ENCODE data around the gene CDC37L1.
"Not testable (repeated sequence)": the region's sequence is repeated elsewhere in the genome, so short reads cannot be mapped to it uniquely, and the experiment has no call there.

The CDC37L1 gene

DNA sequence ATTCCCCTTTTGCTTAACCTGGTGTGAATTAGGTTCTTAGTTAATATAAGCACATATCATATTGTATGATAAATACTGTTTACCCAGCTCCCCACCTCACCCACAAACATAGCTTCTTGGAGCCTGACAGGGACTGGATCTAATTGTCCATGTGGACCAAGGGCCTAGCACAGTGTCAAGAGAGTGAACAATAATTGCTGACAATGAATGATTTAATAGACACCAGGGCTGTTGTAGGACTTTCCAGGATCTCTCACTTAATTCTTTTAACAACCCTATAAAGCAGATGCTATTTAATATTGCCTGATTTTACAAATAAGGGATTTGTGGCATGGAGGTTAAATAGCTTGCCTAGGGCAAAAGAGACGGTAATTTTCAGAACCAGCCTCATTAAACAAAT, 36.8 kb downstream of the CDC37L1 start:
- DNase-seq: no peak

DNA sequence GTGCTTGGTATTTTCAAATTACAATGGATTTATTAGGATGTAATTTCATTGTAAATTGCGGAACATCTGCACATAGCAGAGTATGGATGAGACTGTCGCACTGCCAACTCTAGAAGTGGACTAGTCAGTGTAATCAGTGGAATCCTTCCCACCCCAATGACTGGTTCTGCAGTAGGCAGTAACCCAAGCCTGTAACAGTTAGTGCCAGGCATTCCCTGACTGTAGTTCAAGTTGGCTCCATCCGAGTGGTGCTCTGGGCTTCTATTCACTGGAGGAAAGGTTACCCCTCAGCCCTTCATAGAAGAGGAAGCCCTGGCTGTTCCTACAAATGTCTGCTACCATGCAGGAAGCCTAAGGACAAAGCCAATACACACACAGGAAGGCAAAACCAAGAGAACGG, 38.4 kb downstream of the CDC37L1 start:
- no peak for DNase-seq

DNA sequence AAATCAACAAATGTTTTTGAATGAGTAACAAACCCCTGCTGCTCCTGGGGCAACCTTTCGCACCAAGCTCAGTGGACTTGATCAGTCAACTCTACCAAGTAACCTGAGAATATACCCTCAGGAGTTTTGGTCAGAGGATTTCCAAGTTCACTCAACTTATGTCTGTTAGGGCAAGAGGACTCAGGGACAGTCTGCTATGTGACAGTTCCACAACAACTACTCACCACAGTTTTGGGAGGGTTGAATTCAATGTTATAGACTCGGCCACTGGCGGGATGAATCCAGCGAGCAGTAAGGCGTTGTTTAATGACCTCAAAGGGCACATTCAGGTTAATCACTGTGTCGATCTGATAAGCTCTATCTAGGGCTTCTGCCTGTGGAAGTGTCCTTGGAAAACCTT, 39.5 kb downstream of the CDC37L1 start:
- DNase-seq: no peak

DNA sequence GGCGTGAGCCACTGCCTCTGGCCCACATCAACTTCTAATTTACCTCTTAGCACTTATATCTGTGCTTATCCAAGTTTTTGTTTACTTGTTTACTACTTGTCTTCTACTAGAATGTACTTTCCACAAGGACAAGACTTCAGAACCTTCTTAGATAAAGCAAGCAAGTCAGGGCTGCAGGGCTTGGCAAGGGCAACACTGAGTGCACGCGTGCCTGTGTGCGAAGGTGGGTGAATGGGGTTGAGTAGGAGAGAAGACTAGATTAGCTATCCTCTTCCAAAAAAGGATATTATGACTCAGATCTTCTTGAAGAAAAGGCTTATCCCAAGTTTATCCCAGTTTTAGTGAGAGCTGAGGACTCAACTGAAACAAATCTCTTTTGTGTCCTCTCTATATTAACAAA, 42.4 kb downstream of the CDC37L1 start:
- no peak for DNase-seq

DNA sequence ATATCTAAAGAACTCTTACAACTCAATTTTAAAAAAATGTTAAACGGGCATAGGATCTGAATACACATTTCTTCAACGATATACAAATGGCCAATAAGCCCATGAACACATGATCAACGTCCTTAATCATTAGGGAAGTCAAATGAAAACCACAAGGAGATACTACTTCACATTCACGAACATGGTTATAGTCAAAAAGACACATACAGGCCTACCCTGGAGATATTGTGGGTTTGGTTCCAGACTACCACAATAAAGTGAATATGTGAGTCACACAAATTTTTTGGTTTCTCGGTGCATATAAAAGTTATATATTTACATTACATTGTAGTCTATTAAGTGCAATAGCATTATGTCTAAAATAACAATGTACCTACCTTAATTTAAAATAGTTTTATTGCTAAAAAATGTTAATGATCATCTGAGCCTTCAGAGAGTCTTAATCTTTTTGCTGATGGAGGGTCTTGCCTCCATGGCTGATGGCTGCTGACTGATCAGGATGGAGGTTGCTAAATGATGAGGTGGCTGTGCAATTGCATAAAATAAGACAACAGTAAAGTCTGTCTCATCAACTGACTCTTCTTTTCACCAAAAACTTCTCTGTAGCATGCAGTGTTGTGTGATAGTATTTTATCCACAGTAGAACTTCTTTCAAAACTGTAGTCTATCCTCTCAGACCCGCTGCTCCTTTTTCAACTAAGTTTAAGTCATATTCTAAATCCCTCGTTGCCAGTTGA, 46.5 kb downstream of the CDC37L1 start:
- no peak for DNase-seq

DNA sequence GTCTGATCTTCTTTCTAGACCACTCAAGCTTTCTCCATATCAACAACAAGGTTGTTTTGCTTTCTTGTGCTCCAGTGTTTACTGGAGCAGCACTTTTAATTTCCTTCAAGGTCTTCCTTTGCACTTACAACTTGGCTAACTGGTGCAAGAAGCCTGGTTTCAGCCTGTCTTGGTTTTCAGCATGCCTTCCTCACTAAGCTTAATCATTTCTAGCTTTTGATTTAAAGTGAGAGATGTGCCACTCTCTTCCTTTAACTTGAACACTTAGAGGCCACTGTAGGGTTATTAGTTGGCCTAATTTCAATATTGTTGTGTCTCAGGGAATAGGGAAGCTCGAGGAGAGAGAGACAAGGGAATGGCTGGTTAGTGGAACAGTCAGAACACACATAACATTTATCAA, 48.2 kb downstream of the CDC37L1 start:
- no peak for DNase-seq

DNA sequence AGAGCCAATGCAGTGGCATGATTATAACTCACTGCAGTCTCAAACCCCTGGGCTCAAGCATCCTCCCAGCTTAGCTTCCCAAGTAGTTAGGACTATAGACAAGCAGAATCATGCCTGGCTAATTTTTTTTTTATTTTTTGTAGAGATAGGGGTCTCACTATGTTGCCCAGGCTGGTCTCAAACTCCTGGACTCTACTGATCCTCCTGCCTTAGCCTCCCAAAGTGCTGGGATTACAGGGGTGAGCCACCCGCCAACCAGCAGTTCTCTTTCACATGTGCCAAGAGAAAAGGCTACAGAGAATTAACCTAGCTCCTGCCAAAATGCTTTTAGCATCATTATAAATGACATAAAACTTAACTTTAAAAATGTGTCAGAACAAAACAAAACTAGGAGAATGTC, 53.5 kb downstream of the CDC37L1 start:
- DNase-seq: no peak

DNA sequence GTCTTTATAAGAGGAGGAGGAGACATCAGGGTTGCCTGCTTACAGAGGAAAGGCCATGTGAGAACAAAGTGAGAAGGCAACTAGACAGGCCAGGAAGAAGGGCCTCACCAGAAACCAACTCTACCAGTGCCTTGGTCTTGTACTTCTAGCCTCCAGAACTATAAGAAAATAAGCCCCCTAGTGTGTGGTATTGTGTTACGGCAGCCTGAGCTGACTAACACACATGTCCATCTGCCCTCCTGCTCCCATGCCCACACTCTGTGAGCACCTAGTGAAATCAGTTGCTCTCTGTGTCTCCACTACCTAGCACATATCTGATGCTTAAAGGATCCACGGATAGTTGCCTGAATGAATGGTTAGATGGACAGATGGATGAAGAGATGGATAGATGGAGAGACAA, 54.8 kb downstream of the CDC37L1 start:
- no peak for DNase-seq

DNA sequence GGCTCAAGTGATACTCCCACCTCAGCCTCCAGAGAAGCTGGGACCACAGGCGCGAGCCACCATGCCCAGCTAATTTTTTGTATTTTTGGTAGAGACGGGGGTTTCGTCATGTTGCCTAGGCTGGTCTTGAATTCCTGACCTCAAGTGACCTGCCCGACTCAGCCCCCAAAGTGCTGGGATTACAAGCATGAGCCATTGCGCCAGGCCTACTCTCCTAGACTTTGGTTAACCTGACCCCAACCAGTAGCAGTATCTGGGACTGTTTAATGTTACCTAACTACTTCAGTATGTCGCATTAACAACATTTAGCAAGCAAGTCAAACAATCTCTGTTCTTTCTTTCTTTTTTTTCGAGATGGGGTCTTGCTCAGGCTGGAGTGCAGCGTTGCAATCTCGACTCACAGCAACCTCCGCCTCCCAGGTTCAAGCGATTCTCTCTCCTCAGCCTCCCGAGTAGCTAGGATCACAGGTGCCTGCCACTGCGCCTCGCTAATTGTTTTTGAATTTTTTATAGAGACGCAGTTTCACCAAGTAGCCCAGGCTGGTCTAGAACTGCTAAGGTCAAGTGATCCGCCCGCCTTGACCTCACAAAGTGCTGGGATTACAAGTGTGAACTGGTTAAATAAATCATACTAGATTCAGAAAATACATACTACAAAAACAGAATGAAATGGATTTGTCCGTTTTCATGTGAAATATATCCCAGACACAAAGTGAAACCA, 59.7 kb downstream of the CDC37L1 start:
- no peak for DNase-seq

DNA sequence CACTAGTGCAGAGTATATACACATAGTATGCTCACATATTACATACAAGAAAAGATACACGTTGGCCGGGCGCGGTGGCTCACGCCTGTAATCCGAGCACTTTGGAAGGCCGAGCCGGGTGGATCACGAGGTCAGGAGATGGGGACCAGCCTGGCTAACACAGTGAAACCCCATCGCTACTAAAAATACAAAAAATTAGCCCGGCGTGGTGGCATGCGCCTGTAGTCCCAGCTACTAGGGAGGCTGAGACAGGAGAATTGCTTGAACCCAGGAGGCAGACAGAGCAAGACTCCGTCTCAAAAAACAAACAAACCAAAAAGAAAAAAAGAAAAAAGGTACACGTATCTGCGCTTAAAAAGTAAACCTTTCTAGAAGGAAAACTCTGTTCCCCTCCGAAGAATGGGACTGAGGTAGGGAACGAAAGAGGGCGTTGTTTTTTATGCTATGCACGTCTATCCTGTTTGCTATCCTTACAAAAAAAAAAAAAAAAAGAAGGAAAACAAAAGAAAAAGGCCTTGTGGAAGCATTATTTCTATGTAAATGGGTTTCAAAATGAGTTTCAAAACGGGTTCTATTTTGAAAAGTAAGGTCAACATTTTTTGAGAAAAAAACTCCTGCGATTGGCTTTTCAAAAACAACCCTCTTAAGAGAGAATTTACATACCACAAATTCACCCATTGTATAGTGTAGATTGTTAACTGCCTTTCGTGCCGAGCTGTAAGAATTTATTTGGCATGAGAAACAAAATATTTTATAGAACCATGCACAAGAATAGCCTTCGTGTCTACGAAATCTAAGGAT, 60.4 kb downstream of the CDC37L1 start:
- no peak for DNase-seq

DNA sequence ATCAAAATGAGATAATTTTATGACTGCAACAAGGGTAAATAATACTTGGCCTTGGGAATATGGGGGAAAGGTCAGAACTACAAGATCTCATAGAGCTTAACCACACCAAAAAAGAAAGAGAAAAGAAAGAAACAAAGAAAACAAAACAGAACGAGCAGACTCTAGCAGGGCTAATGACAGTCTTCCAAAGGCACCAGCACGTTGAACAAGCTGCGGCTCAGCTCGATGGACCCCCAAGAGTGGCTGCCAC, 60.9 kb downstream of the CDC37L1 start:
- no peak for DNase-seq

DNA sequence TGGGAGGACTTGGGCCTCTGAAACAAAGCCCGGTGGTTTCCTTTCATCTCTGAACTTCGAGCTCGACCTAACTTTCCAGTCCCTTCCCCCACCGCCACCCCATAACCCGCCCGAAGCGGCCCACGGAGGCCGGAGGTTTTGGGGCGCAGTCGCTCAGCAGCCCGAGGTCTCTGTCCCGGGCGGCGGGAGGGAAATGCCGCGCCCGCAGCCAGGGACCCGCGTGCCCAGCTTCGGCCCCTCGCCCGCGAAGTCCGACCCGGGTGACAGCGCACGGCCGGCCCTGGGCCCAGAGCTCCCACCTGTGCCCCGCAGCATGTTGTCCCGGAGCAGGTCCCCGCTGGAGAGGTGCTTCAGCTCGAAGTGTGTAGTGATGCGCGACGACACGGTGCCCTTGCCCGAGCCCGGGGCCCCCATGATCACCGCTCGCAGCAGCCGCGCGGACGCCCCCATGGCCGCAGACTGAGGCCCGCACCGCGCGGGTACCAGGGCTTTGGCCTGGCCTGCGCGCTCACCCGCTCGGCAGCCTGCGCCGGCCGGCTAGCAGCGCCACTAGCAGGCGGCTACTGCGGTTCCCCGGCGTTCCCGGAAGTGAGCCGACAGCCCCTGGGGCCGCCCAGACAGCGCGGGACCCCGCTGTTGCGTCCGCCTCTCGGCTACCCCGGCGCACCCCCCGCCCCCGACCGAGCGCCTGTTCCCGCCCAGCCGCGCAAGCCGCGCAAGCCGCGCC, 61.4 kb downstream of the CDC37L1 start, which contains the start of gene AK3:
Gene AK3, minus strand, starts transcription at position 565 of the 727 bp plus-strand sequence. Its CDS starts 115 bp downstream, at position 450.
- peak; percentile 80 for DNase-seq

DNA sequence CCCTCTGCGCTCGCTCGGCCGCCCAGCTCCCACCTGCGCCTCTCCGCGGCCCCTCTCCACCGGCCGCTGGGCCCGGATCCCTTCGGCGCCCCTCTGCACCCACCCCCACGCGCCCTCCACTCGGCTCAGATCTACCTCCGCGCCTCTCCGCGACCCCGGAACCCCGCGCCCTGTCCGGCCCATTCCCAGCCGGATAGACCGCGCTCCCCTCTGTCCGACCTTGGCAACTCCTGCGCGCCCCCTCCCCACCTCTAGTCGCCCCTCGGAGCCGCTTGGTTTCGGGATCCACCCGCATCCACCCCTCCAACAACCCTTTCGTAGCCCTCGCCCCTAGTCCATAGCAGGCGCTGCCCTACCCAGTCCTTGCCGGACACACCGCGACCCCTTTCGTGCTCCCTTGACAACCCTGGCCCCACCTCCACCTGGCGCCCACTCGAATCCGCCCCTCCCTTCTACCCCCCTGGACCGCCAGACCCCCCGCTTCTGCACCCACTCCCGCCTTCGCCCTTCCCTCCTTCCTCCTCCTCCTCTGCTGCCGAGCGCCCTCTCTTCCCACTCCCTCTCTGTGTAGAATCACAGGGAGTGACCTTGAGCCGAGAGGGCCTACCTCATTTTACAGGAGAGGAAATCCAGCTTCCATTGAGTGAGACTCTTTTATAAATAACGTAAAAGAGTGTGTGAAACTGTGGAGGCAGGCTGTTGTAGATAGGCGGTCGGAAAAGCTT, 62.2 kb downstream of the CDC37L1 start:
- peak; percentile 12 for DNase-seq

DNA sequence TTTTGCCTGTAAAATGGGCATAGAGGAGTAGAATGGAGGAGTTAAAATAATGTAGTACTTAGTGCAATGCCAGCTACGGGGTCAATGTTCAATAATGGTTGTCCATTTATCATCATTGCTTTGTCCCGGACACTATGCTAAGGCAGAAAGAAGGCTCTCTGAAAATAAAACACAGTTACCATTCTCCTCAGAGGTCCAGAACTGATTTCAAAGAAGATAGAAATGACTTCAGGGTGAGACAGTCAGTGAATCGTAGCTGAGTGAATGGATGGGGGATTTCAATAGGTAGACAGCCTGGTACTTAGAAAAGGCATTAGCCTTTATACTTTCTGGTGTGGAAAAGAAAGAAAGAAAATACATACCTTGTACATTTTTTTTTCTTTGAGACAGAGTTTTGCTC, 62.9 kb downstream of the CDC37L1 start:
- no peak for DNase-seq

DNA sequence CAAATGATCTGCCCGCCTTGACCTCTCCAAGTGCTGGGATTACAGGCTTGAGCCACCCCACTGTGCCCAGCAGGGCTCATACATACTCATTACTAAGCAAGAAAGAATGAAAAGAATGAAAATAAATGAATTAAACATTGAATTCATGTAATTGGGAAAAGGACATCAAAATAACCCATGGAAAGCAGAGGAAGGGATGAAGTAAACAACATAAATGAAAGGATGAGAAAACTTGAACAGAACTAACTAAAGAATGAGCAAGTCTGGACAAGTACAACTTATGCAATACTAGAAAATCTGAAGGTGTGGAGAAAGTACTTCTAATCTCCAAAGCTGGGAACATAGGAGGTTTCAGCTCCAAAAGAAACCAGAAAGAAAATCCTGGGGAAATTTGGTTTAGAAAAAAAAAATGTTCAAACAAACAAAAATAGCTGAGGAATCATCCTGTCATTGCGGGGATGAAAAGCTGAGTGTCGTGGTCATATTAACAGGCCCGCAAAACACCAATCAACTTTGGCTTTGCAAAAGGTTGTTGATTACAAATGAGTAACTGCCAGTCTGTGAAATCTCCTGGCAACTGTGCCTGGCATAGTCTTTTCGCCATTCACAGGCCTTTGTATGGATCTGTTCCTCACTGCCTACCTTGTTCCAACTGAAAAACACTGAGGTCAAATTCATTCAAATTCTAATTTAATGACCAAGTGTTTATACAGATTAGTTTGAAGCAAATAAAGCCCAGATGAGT, 63.9 kb downstream of the CDC37L1 start:
- DNase-seq: no peak

DNA sequence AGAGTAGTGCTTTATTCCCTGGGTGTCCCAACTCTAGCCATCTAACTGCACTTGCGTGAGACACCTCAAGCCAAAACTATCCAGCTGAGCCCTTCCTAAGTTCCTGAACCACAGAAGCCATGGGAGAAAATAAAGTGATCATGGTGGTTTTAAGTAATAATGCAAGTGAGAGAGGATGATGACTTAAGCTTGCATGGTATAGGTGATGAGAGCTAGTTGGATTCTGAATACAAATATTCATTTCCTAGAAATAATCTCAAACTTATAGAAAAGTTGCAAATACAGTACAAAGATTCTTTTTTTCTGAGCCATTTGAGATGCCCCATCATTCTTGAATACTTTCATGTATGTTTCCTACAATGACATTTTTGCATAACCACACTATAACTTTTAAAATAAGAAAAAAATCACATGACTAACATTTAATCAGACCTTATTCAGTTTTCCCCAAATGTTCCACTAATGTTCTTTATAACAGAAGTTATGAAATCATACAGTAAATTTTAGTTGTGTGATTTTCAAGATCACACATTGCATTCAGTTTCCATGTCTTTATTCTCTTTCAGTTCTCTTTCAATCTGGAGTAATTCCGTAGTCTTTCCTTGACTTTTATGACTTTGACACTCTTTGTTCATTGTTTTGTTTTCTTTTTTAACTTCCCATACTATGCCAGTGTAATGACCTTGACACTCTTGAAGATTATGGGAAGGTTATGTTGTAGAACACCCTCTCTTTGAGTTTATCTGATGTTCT, 67.1 kb downstream of the CDC37L1 start:
- DNase-seq: no peak

DNA sequence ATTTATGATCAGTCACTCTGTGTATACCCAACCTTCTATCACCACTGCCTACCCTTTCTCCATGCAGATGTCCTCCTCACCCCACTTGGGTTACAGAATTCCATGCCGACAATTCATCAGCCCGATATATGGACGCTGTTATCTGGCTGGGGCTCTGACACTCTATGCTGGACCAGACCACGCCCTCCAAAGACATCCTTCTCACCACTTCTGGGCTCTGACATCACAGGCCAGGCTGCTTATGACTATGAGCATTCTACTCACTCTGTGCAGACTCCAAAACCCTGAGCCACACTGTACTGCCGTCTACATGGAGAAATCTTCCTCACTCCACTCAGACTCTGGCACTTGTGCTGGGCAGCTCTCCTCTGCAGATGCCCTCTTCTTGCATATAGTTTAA, 69.2 kb downstream of the CDC37L1 start:
- no peak for DNase-seq

DNA sequence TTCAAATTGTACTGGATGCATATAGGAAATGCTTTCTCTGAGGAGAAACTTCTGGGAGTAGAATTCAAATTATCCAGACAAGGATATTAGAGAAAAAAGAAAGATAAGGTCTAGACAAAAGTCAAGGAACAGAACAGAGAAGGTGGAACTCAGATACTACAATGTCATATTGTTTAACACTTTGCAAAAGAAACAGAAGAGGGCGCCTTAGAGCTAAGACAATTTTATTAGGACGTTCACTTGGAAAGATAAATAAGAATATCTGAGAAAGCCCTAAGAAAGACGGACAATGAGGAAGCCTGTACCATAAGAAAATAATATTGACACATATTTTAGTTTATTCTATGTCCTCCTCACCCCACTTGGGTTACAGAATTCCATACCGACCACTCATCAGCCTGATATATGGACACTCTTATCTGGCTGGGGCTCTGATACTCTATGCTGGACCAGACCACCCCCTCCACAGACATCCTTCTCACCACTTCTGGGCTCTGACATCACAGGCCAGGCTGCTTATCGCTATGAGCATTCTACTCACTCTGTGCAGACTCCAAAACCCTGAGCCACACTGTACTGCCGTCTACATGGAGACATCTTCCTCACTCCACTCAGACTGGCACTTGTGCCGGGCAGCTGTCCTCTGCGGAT, 70.8 kb downstream of the CDC37L1 start:
- DNase-seq: no peak

DNA sequence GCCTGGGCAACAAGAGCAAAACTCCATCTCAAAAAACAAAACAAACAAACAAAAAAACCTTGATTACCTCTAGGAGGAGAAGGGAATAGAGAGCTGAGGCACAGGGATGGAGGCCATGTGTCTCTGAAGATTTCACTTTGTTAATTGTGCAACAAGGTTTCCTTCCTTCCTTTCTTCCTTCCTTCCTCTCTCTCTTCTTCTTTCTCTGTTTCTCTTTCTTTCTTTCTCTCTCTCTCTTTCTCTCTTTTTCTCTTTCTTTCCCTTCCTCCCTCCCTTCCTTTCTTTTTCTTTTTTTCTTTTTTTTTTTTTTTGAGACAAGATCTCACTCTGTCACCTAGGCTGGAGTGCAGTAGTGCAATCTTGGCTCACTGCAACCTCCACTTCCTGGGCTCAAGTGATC, 75.2 kb downstream of the CDC37L1 start:
- DNase-seq: not testable (repeated sequence)

DNA sequence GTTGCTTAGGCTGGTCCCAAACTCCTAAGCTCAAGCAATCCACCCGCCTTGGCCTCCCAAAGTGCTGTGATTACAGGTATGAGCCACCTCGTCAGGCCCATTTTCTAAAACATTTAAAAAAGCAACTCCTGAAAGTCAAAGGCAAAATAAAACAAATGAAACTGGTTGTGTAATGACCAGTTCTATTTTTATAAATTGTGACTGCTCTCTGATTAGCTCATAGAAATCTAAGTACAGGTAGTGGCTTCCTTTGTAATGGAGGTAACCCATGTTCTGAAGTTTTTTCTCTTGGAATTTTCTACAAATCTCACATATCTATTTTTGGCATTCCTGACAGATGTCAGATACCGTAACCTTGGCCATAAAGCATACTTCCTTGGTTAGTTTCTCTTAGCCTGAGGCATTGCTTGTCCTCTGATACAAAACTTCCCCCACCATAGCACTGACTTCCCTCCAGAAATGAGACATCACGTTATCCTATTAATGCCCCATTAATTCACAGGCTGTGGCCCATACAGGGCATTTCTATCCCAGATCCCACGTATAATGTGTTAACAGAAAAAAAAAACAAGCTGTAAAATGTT, 75.7 kb downstream of the CDC37L1 start:
- DNase-seq: no peak
